OCI-M1 (cell line): Measurements from ENCODE around the gene TTLL9.

ENCODE experiments used
- DNase-seq: peaks from one replicate; lab custom pipeline; 2025; lab: John Stamatoyannopoulos, UW

TTLL9 gene

DNA sequence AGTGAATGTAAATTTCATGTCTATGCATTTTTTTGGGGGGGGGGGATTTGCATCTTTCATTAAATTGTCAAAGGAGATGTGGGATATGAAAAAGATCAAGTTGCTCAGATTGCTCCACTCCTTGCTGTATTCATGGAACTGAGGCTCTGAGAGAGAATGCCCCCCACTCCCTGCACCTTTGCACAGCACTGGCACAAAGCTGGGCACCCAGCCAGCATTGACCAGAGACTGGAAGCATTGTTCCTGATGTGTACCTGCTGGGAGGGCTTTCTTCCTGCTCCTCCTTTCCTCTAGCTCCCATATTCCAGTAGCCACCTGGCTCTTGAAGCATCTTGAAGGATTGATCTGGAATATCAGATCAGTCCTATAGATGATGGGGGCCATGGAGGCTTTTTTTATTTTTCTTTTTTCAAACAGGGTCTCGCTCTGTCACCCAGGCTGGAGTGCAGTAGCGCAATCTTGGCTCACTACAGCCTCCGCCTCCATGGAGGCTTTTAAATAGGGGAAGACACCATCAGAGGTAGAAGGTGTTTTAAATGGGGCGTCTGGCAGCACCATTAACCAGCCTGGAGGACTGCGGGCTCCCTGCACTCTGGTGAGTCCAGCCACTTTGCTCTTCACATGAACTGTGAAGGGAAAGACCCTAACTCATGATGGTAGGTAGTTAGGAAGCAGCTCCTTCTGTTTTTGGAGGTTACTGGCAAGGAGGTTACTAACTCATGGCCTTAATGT is 11.0 kb upstream of the TTLL9 start:
- no peak for DNase-seq

DNA sequence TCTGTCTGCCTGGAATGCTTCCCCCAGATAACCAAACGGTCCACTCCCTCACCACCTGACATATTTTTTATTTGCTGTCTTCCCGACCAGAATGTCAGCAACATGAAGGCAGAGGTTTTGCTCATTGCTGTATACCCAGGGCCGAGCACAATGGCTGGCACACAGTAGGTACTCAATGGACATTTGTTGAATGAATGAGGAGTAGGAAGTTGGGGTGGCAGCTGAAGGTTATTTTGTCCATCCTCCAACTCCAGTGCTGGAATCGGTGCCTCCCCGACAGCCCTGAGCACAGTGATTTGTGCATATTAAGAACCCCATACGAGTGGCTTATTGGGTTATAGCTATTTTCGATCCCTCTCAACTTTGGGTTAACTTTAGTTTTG is 10.4 kb upstream of the TTLL9 start:
- no peak for DNase-seq

DNA sequence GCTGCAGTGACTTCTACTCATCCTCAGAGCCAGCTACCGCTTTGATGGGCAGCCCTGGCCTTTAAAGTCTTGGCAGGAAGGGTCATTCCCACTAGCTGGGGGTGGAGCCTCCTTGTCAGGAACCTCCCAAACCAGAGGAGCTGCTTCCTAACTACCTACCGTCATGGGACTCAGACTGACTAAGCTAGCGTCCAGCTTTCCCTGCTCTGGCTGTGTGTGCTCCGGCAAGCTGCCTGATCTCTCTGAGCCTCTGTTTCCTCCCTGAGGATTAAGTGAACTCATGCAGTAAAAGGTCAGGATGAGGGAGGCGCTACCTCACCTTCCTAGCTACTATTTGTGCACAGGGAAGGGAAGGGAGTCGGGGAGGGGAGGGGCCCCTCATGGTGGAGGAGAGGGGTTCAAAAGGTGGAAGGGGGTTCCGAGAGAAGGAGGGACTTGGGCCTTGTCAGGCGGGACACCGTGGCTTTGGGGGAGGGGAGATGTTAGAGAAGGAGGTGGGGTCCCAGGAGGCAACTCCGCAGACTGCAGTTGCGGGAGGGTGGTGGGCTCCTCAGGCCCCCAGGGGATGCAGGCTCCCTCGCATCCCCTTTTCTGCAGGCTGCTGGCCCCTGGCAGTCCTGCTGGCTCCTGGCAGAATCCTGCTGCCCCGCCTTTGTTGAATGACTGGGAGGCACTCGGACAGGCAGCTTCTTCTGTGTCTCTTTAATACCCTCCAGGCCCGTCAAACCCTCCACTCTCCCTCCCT is 9.9 kb upstream of the TTLL9 start:
- peak; percentile 6 for DNase-seq

DNA sequence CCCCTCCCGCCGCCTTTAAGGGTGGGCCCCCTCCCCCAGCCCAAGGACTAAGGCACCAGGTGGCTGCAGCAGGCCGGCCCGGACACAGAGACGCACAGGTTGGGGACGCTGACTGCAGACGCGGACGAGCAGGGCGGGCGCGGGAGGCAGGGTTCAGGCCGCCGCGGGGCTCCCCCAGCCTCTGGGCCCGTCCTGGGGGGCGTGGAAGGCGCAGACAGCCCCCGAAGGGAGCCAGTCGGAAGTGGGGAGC is 9.4 kb upstream of the TTLL9 start:
- no peak for DNase-seq

DNA sequence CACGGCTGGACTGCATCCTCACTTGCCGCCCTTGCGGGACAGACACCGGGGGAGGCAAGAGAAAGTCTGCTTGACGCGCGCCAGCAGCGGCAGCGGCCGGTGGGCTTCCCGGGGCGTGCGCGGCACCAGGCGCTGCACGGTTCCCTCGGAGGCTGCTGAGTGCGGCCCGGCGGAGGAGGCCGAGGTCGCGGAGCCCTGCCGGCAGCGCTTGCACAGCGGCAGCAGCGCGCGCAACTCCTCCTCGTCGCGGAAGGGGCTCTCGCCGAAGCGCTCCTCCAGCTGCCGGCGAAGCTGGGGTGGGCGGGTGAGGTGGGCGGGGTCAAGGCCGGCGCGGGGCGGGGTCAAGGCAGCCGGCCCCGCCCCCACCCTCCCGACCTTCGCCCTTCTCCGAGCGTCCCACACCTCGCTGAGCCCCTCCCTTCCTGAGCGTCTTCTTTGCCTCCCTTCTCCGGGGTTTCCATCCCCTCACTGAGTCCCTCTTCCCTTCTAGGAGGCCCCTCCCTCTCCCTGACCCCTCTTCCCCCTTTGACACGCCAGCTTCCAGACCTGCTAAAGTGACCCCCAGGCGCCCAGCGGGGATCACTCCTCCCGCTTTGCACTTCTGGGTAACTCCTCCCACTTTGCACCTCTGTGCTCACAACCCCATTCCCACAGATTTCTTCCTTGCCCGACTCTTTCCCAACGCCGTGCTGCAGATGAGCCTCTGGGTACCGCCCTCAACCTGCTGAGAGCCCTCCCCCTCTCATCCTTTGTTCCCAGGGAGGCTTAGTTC is 8.9 kb upstream of the TTLL9 start:
- peak; percentile 63 for DNase-seq

DNA sequence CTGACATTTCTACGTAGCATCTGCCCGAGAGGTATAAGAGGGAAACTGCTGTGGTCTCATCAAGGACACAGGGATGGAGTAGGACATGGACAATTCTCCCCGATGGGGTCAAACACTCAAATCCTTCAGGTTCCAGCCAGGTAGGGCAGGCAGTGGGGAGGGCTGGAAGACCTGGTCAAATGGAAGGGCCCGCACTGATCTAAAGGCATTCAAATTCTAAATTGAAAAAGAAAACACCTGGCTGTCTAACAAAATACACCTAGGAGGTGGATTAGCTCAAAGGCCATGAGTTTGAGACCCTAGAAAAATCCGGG is 8.3 kb upstream of the TTLL9 start:
- DNase-seq = no peak

DNA sequence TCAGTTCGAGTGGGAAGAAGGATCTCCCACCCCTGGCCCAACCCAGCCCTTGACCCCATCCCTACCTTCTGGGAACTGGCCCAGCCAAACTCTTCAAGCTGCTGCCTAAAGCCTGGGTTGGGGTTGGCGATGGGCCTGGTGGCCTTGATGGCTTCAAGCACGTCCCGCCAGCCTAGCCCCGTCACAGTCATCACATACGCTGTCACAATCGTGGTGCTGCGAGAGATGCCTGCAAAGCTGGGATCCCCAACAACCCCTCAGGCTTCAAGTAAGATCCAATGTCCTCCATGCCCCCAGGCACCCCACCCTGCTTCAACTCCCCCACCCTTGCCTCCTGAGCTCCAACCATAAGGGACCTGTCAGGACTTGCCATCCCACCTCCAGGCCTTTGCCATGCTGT is 7.9 kb upstream of the TTLL9 start:
- DNase-seq = no peak

DNA sequence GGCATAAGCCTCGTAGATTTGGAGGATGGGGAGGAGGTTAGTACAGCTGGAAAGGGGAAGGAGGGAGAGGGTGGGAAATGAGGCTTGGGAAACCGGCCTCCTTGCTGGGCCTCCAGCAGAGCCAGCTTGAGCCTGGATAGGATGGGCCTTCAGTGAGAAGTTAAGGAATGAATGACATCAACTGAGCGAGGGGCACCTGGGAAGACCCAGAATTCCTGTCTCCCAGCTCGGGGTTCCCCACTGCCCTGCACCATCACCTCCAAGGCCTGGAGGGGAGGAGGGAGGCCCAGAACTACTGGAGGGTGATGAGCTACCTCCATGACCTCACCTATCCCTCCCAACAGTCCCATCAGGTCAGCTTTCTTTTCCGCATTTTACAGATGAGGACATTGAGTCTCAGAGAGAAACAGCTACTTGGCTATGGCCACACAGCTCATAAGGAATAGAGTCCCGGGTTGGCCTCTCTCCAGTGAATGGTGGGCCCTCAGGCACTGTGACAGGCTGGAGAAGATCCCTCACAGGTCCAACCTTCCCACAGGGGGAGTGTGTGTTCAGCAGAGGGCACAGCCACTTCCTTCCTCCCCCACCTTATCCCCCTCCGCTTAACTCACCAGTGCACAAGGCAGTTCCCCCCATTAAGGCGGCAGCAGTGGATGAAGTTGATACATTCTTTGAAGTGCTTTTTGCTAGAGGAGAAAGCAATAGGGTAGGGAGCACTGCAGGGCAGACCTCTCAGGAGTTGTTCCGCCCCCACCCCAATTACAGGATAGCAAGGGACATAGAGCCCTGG is 6.9 kb upstream of the TTLL9 start:
- DNase-seq = no peak

DNA sequence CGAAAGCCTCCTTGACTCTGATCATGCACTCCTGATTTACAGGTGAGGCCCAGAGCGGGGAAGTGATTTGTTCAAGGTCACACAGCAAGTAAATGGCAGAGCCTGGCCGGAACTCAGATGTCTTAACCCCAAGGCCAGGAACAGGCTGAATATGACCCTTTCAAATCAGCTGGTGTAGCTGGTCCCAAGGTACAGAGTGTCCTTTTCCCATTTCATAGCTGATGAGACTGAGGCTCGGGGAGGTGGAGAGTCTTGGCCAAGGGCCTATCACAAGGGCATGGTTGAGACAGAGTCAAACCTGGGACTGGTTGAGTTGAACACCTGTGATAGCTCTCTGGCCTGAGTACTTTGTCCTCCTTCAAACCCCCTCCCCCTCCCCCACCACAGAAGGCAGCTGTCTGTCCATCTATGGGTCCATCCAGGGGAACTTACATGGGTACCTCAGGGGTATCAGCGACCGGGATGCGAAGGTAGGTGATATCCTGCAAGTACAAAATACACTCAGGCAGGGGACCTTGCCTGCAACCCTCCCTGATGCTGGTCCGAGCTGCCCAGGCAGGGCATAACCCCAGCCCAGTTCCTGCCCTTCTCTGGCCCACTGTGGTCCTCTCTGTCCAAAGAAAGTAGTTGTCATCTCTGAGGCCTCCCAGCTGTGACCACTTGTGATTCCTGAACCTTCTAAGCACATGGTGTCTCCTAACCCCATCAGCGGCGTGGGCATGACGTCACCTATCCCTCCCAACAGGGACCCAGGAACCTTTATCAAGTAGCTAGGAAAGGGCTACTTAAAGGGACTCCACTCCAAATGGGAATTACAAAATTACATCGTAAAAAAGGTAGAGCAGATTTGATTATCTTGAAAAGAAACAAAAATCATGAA is 5.7 kb upstream of the TTLL9 start:
- DNase-seq = no peak

DNA sequence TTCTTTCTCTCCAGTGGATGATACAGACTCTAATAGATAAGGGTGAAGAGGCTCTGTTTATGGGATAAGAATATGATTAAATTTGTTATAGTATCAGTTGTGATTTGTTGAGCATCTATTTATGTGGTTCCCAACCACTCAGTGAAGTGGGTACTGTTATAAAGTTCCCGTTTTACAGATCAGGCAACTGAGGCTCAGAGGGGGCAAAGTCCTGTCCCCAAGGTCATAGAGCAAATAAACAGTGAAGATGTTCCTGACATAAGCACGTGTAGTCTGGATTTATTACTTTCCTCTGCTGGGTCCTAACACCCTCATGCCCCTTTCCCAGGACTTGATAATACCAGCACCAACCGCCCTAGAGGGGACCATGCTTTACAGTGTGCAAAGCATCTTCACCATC is 4.2 kb upstream of the TTLL9 start:
- no peak for DNase-seq

DNA sequence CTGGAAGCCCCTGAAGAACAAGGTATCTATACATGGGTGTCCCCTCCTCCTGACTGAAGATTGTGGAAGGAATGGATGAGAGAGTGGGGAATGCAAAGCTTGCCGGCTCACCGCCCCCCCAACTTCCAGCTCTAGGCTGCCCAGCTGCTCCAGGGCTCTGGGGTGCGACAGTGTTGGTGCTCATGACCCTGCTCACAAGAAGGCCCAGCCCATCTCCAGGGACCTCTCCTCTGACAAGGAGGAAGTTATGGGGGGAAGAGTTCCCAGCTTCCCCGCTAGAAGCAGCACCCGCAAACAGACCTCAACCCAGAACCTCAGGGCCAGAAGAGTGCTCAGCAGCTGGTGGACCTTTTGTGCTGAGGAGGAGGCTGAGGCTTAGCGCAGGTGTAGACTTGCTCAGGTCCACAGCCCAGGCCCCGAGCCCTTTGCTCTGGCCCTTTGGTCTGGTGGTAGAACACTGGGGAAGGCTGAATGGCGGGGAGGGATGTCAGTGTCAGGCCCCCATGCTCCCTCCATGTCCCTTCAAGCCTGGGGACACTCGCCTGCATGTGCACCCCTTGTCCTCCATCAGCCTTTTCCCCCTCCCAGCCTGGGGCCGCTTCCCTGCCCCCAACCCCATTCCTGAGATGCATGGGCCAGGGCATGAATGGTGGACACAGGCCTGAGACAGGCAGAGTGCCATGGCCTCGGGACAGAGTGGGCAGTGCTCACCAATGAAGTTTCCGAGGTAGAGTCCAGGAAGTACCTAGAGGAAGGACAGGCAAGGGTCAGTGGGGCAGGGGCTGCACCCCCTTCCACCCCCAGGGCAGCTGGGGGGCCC is 1.4 kb upstream of the TTLL9 start:
- no peak for DNase-seq

DNA sequence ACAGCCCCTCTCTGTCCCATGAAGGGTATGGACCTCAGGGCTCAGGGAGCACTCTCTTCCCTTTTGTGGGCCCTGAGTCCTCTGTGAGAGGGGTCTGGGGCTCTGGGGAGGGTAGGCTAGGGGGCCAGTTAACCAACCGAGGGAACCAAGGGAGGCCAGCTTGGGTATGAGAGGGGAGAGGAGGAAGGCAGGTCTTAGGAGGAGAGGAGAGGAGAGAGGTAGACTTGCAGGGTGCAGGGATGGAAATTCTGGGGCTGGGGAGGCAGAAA is 827 bp upstream of the TTLL9 start:
- DNase-seq = no peak

DNA sequence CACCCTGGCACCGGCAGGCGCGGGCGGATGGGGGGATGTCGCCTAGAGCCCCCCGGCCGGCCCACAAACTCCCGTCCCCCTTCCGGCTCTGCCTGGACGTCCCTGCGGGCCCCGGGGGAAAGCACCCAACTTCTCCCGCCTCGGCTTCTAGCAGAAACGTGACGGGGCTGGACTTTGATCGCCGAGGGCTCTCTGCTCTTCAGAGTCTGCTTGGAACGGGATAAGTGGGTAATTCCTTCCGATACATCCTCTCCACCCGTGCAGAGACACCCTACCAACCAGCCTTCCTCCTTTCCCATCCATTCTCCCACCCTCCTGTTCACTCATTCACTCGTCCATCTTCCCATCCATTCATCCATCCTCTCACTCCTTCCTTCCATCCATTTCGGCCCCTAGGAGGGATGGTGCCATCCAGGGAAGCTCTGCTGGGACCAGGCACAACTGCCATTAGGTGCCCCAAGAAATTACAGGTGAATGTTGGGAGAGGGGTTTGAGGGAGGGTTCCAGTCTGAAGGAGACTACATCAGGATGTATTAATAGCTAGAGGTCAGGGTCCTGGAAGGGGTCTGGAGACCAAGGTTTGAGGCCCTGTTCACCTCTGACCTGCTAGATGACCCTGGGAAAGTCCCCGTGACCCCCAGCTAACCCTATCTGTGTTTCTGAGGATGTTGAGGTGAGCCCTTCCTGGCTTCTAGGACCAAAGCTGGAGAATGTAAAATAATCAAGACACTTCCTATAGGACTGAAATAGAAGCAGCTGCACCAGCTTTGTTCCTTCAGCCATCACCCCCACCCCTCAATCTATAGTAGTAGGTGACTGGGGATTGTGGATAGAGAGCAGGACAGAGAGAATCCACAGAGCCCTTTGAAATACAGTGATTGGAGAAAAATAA is 538 bp downstream of the TTLL9 start:
- DNase-seq = no peak

DNA sequence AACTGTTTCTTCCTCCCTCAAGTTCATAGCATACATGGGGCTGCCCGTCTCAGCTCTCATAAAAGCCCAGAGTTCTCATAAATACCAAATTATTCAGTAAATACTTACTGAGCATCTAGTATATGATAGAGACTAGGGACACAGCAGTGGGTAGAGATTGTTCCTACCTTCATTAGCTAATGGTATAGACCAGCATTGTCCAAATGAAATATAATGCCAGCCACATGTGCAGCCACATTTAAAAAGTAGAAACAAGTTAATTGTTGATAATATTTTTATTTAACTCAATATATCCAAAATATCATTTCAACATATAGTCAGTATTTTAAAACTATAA is 1.2 kb downstream of the TTLL9 start:
- no peak for DNase-seq

DNA sequence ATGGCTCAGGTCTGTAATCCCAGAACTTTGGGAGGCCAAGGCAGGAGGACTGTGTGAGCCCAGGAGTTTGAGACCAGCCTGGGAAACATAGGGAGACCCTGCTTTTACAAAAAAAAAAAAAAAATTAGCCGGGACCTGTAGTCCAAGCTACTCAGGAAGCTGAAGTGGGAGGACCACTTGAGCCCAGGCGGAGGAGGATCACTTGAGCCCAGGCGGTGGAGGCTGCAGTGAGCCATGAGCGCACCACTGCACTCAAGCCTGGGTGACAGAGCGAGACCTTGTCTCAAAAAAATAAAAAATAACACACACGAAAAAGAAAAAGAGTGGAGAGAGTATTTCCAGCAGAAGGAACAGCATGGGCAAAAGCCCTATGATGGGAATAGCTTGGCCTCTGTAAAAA is 2.0 kb downstream of the TTLL9 start:
- no peak for DNase-seq

DNA sequence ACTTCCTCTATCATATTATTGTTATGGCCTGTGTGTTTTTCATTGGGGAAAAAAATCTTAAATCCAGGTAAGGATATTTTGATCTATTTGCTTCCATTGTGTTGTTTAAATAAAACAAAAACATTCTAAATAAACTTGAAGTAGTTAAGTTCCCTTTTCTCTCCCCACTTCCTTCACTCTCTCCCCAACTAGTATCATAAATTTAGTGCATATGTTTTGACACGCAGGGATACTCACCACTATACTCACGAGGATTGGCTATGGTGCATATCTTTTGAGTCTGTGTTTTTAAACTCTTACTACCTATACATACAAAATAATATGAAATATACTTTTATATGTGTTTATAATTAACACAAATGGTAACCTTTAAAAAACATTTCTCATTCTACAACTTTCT is 5.2 kb downstream of the TTLL9 start:
- DNase-seq = peak; percentile 6

DNA sequence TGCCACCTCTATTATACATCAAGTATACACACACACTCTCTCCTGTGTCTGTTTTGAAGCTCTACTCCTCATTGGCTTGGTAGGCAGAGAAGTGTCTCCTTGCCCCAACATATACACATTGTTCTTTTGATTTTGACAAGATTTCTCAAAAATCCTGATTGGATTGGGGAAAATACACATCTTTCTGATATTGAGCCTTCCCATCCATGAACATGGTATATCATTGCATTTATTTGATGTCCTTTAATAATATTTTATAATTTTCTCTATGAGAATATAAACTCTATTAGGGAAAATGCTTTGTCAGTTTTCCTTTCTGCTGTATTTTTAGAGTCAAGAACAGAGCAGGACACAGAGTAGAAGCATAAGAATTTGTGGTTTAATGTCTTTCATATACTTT is 7.2 kb downstream of the TTLL9 start:
- DNase-seq = no peak

DNA sequence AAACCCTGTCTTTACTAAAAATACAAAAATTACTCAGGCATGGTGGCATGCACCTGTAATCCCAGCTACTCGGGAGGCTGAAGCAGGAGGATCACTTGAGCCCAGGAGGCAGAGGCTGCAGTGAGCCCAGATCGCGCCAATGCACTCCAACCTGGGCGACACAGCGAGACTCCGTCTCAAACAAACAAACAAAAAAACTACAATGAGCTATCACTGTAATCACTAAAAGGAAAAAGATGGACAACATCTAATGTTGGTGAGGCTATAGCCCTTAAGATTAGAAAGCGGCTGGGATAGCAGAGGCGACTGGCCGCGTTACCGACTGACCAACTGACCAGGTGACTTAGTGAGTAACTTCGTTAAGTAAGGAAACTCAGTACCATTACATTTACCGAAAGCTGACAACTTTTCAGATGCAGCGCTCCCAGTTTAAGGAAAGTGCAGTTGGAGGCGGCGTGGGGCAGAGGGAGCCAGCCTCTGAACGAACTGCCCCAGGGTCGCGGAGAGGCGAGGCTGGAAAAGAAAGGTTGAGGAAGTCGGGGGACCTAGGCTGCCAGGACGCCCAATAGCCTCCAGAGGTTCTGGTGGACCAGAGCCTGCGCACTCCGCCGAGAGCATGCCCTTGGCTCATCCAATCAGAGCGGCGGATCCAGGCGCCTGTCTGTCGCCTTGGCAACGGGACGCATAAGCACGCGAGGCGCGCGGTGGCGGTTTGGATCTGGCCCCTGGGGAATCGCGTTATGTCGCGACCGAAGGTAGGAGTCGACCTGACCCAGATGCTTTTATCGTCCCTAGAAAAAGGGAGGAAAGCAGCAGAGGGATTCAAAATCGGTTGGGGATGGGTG is 8.9 kb downstream of the TTLL9 start:
- DNase-seq = peak; percentile 91

DNA sequence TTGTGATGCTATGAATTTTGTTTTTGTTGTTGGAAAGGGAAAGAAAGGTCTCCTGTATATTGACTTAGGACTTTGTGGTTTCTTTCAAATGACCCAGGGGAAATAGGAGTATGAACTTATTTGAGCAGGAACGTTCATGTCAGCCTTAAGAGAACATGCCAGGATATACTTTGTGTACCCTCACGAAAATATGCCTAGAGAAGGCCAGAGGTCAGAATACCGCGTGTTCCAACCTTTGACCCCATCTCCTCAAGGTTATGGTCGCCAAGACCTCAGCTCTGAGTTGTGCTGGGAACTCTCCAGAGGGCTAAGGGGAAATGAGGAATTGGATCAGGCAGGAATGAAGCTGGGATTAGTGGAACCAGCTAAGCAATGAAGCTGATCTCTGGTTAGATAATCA is 11.5 kb downstream of the TTLL9 start:
- DNase-seq = no peak
